GM12865 (cell line): Measurements from ENCODE around the gene LHFPL4.
"Not testable (repeated sequence)": the region's sequence is repeated elsewhere in the genome, so short reads cannot be mapped to it uniquely, and the experiment has no call there.

Experiments
- DNase-seq: peaks from one replicate; pipeline ENCODE4 v3.0.0; 2010; ENCODE audit warnings: low read depth
- H3K4me3 ChIP-seq: 2 replicates; pipeline ENCODE4 v1.5.1; 2011; ENCODE audit warnings: mild to moderate bottlenecking, low read depth, low read length, control low read depth
- TF ChIP-seq, protein P1 (sequence below): IDR thresholded peaks from 2 replicates; pipeline ENCODE4 v1.5.1; 2011; ENCODE audit warnings: low read length, control low read depth, low read depth, inconsistent platforms; ENCODE audit not compliant: insufficient read depth; ENCODE audit errors: missing control alignments

The LHFPL4 gene

DNA sequence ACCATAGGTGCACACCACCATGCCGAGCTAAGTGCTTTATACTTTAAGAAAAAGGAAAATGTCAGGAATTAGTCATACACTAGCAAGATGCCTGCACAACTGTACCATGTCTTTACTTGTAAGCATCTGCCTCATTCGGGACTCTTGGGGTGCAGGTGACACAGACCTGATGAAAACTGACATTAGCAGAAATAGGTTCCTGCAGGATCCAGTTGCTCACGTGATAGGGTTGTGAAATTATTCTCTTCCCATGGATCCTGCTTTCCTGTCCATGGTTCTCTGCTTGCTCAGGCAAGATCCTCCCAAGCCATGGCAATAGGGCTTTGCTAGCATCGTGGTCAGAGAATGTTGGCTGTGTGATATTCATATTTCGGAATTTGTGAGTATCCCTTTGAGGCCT lies 10.2 kb upstream of the LHFPL4 start:
- no peak for DNase-seq
- TF ChIP-seq, protein P1, sequence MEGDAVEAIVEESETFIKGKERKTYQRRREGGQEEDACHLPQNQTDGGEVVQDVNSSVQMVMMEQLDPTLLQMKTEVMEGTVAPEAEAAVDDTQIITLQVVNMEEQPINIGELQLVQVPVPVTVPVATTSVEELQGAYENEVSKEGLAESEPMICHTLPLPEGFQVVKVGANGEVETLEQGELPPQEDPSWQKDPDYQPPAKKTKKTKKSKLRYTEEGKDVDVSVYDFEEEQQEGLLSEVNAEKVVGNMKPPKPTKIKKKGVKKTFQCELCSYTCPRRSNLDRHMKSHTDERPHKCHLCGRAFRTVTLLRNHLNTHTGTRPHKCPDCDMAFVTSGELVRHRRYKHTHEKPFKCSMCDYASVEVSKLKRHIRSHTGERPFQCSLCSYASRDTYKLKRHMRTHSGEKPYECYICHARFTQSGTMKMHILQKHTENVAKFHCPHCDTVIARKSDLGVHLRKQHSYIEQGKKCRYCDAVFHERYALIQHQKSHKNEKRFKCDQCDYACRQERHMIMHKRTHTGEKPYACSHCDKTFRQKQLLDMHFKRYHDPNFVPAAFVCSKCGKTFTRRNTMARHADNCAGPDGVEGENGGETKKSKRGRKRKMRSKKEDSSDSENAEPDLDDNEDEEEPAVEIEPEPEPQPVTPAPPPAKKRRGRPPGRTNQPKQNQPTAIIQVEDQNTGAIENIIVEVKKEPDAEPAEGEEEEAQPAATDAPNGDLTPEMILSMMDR: no peak
- H3K4me3 ChIP-seq: no peak overlapping the region

DNA sequence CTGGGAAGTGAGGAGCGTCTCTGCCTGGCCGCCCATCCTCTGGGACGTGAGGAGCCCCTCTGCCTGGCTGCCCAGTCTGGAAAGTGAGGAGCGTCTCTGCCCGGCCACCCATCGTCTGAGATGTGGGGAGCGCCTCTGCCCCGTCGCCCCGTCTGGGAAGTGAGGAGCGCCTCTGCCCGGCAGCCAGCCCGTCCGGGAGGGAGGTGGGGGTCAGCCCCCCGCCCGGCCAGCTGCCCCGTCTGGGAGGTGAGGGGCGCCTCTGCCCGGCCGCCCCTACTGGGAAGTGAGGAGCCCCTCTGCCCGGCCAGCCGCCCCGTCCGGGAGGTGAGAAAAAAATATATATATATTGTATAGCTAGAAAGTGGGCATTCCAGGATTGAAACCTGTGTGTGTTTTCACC lies 6.4 kb upstream of the LHFPL4 start:
- not testable (repeated sequence) for H3K4me3 ChIP-seq, DNase-seq

DNA sequence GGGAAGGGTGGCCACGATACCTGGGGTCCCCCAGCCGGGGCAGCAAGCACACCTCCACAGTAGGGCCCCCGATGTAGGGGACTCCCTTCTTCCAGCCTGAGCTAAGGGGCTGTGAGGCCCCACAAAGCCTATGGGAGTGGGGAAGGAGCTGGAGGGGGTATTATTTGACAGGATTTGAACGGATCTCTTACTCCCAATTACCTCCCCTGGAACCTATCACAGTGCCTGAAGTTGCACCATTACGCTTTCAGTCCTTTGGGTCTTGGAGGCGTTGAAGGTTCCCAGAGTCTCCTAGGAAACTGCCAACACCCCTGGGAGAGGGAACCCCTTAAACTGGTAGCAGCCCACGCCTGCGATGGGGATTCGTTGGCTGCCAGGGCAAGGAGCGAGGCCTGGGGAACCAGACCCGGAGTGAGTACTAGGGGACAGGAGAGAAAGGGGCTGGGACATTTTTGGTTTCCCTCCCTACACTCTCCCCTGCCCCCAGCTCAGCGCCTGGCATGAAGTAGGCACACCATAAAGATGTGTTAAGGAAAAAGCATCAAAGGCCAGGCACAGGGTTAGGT lies 409 bp upstream of the LHFPL4 start:
- no peak overlapping the region for H3K4me3 ChIP-seq
- DNase-seq: no peak
- TF ChIP-seq, protein P1: no peak

DNA sequence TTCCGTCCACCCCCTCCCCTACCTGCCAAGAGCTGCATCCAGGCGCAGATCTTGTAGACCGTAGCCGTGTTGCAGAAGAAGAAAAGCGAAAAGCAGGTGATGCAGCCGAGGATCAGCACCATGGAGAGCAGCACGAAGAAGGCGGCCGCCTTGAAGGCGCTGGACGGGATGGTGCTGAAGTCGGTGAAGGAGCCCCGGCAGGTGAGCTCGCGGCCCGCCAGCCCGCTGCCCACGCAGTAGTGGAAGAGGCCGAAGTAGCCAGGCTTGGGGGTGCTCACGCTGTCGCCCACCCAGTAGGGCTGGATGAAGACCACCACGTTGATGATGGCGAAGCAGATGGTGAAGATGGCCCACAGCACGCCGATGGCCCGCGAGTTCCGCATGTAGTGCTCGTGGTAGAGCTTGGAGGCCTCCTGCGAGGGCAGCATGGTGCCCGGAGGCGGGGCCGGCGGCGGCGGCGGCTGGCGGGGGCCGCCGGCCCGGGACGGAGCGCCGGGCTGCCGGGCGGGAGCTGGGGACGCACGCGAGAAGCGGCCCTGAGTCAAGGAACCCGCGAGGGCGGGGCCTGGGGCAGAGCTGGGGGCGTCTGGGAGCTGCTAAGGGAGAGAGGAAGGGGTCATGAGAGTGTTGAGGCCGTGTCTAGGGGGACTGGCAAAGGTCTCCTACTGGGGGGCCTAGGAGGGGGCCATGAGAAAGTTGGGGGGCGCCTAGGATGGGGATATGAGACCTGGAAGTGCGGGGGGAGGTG lies 1.2 kb downstream of the LHFPL4 start:
- DNase-seq: peak; percentile 2
- TF ChIP-seq, protein P1: no peak
- H3K4me3 ChIP-seq: no peak overlapping the region

DNA sequence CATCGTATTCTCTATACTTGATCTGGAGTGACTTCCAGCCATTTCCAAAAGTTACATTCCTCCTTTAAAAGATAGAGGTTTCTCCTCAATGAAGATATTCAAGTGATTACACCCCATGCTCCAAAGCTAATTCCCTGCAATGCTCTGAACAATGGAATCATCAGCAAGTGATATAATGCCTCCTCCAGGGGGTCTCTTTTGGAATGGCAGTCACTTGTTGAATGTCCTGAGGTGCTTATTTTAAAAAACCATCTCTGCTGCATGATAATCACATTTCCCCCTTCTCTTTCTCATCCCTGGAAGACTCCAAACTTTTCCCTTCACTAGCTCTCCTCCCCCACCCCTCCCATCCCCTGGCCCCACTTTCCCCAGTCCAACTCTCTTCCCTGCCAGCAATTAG lies 2.6 kb downstream of the LHFPL4 start:
- TF ChIP-seq, protein P1: no peak
- H3K4me3 ChIP-seq: no peak overlapping the region

DNA sequence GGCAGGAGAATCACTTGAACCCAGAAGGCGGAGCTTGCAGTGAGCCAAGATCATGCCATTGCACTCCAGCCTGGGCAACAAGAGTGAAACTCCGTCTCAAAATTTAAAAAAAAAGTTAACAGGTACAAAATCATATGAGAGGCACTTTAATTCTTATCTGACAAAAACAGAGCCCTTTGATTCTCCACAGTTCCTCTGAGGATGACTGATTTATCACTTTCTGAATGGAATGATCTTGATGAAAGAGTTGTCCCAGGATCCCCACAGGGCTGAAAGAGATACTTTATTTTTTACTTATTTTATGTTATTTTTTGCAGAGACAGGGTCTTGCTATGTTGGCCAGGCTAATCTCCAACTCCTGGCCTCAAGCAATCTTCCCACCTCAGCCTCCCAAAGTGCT lies 4.0 kb downstream of the LHFPL4 start:
- no peak overlapping the region for H3K4me3 ChIP-seq
- TF ChIP-seq, protein P1: no peak

More for the DNA sequence above, 2.6 kb downstream of the LHFPL4 start:
- no peak for DNase-seq

DNA sequence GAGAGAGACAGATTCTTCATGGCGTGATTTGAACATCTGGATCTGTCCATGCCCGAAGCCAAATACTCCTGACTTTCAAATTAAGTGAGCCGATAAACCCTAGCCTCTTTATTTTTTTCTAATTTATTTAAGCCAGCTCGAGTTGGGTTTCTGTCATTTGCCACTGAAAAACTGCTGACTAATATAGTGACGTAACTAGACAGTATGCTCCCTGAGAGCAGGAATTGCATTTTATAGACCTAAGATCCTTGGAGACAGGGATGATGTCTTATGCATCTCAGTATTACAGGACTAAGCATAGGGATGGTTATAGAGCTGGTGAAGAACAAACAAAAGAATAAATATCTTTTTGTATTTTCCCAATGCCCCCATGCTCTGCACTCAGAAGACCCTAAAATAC lies 4.6 kb downstream of the LHFPL4 start:
- TF ChIP-seq, protein P1: no peak
- H3K4me3 ChIP-seq: no peak overlapping the region
- DNase-seq: no peak

More for the DNA sequence above, 4.0 kb downstream of the LHFPL4 start:
- DNase-seq: no peak
